ENCODE results near the gene C9orf85.

The C9orf85 gene

DNA sequence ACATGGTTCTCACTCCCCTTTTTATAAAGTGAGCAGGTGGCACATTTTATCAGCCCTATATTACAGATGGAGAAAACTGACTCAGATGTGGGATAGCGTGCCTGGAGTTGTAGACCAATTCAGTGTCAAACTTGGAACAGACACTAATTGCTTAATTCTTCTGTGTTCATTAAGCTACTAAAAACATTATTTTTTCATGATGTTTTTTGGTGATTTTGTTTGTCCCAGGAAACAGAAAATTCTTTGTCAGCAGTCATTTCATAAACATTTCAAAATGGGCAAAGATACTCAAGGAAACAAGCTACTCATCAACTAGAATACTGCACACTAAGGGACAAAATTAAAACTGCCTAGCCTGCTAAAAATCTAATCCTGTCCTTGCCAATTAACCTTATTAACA is 2.6 kb upstream of the C9orf85 start:
- DNase-seq, result peak in 1 of 2 experiments; percentile 4

GRCh38 chr9:71909887-71910649 is 1.4 kb upstream of the C9orf85 start:
- peak; percentile 30 to 42 for DNase-seq

GRCh38 chr9:71910650-71911060 is 784 bp upstream of the C9orf85 start:
- DNase-seq, result no peak

GRCh38 chr9:71911908-71912335 is 483 bp downstream of the C9orf85 start:
- DNase-seq, result peak in 1 of 2 experiments; percentile 19

DNA sequence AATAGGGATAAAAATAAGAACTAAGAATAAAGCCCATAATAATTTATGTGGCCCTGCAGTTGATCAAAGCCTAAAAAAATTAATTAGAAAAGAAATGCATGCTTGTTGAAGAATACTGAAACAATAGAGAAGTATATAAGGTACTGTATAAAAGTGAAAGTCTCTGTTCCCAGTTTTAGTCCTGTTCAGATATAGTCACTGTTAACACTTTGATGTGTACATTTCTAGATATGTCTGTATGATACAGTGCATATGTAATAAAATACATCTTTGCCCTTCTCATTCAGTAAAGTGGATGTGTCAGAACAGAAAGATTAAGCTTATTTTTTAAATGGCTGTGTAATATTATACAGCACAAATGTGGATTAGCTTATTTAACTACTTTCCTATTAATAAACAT is 4.1 kb downstream of the C9orf85 start:
- no peak for DNase-seq

- DNase-seq, result no peak
Measured at GRCh38 chr9:71916834-71917534, 5.5 kb downstream of the C9orf85 start.

GRCh38 chr9:71918419-71918818 is 7.0 kb downstream of the C9orf85 start:
- DNase-seq, result no peak

GRCh38 chr9:71920456-71921189 is 9.2 kb downstream of the C9orf85 start:
- no peak for DNase-seq

DNA sequence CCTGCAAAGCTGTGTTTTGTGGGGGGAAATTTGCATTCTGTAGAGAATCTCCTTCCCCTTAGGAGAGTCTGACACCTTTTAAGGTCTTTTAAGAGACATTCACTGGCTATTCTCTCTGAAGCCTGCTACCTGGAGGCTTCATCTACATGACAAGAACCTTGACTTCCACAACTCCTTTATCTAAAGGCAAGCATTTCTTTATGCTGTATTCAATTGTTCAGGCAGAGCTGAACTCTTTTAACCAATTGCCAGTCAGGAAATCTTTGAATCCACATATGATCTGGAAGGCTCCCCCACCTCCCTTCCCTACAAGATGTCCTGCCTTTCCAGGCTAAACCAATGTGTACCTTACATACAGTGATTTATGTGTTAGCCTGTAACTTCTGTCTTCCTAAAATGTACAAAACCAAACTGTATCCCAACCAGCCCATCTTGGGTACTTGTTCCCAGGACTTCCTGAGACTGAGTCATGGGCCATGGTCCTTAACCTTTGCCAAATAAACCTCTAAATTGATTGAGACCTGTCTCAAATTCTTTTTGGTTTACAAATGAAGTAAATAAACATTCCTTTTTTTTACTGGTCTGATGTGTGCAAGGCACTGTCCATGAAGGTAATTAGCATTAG is 9.9 kb downstream of the C9orf85 start:
- DNase-seq, result no peak

GRCh38 chr9:71924576-71924975 is 13.1 kb downstream of the C9orf85 start:
- DNase-seq, result no peak

GRCh38 chr9:71925834-71926233 is 14.4 kb downstream of the C9orf85 start:
- DNase-seq, result no peak

DNA sequence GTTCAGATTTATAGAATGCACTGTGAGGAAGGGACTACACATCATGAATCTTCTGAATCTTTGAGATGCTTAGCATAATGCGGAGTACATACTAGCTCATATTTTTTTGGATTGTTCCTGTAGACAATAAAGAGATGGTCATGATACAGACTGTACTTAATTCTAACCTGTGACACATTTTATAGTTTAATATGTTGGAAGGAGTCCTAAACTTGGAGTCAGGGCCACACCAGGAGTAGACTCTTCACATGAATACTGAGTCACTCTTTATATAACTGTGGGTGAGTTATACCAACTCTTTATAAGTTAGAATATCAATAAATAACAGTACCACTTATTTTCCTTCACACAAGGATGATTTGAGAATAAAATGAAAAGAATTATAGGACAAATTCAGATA is 16.9 kb downstream of the C9orf85 start:
- no peak for DNase-seq

DNA sequence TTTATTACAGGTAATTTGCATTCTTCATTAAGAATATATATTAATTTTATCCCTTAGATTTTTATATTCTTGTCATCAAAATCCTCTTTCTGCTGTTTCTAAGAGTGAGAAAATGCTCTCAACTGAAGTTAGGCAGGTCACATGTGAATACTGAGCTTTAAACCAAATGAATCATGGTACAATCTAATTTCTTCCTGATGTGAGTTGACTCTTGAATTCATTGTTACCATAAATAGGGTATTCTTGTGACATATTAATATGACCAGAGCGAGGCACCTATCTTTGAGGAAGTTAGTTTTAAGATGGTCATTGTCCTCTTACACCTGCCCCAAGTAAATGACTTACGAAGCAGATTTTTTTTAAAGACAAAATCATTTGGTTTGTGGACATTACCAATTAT is 17.4 kb downstream of the C9orf85 start:
- no peak for DNase-seq

DNA sequence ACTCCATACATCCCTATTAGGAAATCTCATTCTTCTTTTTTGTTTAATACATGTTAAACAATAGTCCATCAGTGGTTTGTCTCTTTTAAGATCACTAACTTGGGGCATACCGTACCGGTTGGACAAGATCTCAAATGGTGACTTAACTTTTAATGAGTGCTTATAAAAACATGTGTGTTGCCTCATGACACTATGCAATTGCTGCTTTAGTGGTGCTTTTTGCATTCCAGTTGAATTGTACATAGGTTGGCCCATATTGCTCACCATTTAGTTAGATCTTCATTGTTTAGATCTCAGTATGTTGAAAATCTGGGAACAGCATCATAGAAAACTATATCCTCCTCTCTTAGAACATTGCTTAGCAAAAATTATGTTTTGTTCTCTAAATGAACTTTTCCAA is 17.8 kb downstream of the C9orf85 start:
- DNase-seq, result no peak

- no peak for DNase-seq
Measured at GRCh38 chr9:71929791-71930440, 18.5 kb downstream of the C9orf85 start.

- DNase-seq, result no peak
Measured at GRCh38 chr9:71931166-71931565, 19.7 kb downstream of the C9orf85 start.

DNA sequence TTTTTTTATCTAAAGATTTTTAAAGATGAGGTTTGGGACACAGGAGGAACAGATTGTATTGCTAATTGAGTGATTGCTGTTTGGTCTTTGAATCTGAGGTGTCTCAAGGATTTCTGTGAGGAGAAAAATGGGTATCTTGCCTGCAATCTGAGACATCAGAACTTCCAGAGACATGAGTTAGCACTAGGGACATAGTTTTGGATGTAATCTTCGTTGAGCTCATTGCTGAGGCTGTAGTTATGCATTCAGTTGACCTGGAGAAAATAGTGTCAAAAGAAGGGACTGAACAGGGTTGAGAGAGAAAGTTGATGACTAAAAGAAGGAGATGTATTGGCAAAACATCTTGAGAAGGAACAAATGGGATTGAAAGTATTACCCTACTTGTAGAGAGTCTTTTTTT is 24.6 kb downstream of the C9orf85 start:
- DNase-seq, result no peak

GRCh38 chr9:71937070-71937625 is 25.7 kb downstream of the C9orf85 start:
- no peak for DNase-seq

- no peak for DNase-seq
Measured at GRCh38 chr9:71937898-71938297, 26.5 kb downstream of the C9orf85 start.

GRCh38 chr9:71941060-71941568 is 29.7 kb downstream of the C9orf85 start:
- no peak for DNase-seq

DNA sequence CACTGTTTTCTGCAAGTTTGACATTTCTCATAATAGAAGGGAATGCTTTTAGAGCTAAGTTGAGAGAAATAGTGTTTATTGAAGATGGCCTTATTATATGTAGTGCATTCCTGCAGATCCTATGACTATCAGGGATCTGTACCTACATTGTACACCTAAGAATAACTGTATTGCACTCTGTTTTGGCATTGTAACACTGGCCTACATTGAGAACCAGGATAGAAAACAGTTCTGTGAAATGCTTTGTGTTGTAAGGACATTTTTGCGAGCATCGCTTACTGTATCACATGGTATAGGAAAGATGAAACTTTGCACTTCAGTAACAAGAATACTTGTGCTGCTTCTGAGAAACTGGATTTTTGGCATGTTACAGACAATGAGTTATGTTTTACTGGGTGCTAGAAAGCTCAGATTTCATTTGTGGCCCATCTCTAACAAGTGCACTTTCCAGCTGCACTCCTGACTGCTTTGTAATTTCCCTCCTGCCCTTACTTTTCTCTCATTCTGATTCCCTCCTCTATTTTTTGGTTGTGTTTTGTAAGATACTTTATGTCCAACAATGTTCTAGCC is 30.6 kb downstream of the C9orf85 start:
- no peak for DNase-seq
